ENCODE results near the gene WRAP53. TPM values are rescaled to one million over a fixed set of nuclear protein-coding genes. Genes with fewer than 3 reads are reported as not detected.
A peak's percentile ranks its signal among the peaks of the same experiment; 100 is the strongest.
"Not testable (repeated sequence)": the region's sequence is repeated elsewhere in the genome, so short reads cannot be mapped to it uniquely, and the experiment has no call there.

The WRAP53 gene
- total RNA-seq: 10 to 100 TPM; 22.8 to 27.4 TPM

DNA sequence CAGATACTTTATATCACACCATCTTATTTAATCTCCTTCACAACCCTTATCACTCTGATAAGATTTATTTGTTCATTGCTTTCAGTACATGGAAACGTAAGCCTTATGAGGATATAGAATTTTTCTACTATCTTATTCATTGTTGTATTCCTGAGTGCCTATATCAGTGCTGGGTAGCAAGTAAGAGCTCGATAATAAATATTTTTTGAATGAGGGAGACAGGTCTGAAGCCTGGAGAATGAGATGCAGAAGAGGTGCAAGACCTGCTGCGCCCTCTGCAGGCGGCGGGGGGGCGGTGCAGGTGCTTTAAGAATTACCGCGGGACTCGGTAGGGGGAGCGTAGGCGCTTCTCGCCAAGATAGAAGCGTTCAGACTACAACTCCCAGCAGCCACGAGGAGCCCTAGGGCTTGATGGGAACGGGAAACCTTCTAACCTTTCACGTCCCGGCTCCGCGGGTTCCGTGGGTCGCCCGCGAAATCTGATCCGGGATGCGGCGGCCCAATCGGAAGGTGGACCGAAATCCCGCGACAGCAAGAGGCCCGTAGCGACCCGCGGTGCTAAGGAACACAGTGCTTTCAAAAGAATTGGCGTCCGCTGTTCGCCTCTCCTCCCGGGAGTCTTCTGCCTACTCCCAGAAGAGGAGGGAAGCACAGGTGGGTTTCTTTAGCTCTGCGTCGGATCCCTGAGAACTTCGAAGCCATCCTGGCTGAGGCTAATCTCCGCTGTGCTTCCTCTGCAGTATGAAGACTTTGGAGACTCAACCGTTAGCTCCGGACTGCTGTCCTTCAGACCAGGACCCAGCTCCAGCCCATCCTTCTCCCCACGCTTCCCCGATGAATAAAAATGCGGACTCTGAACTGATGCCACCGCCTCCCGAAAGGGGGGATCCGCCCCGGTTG is at the start of gene WRAP53:
TSS of gene WRAP53 (plus strand) at position 570 of the 900 bp plus-strand sequence. CDS start at position 742, 172 bp downstream.
- no peaks in the 10 kb centered on the region for H3K9me3 Mint-ChIP-seq
- H3K36me3 Mint-ChIP-seq: peaks cover 52% of the 10 kb centered on the region
- H3K27me3 Mint-ChIP-seq: peaks cover 5% of the 10 kb centered on the region
- peak within 1 kb of the TSS; percentile 99 for H3K27ac Mint-ChIP-seq
- H3K4me3 Mint-ChIP-seq: peak within 1 kb of the TSS; percentile 99
- DNase-seq: peak; percentile 94
- peaks cover 31% of the 10 kb centered on the region for H3K4me1 Mint-ChIP-seq

DNA sequence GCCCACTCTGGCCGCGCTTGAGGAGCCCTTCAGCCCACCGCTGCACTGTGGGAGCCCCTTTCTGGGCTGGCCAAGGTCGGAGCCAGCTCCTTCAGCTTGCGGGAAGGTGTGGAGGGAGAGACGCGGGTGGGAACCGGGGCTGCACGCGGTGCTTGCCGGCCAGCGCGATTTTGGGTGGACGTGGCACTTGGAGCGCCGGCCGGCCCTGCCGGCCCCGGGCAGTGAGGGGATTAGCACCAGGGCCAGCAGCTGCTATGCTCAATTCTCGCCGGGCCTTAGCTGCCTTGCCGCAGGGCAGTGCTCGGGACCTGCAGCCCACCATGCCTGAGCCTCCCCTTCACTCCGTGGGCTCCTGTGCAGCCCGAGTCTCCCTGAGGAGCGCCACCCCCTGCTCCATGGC is 47.5 kb upstream of the WRAP53 start:
- Mint-ChIP-seq H3K27me3 (no peaks in the 10 kb centered on the region), H3K27ac (no peak overlapping the region), H3K36me3 (no peaks in the 10 kb centered on the region), H3K4me1 (peaks cover 4% of the 10 kb centered on the region), H3K9me3 (no peaks in the 10 kb centered on the region), H3K4me3 (no peak overlapping the region)
- no peak for DNase-seq

DNA sequence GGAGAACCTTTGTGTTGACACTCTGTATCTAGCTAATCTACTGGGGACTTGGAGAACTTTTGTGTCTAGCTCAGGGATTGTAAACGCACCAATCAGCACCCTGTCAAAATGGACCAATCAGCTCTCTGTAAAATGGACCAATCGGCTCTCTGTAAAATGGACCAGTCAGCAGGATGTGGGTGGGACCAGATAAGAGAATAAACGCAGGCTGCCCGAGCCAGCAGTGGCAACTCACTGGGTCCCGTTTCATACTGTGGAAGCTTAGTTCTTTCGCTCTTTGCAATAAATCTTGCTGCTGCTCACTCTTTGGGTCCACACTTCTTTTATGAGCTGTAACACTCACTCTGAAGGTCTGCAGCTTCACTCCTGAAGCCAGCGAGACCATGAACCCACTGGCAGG is 46.6 kb upstream of the WRAP53 start:
- not testable (repeated sequence) for H3K27me3 Mint-ChIP-seq, DNase-seq, H3K4me3 Mint-ChIP-seq, H3K4me1 Mint-ChIP-seq, H3K9me3 Mint-ChIP-seq, H3K27ac Mint-ChIP-seq, H3K36me3 Mint-ChIP-seq

DNA sequence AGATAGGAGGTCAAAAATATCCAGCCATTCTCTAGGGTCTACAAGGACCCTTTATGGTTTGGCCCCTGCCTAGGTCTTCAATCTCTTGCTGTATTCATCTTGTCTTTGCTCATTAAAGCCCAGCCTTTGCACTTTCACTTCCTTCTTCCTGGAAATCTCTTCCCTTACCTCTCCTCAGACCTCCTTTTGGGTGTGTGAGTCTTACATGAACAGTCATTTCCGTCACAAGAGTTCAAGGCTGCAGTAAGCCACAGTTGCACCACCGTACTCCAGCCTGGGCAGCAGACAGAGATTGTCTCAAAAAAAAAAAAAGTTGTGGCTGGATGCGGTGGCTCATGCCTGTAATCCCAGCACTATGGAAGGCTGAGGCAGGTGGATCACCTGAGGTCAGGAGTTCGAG is 43.5 kb upstream of the WRAP53 start:
- Mint-ChIP-seq H3K4me1 (peaks cover 4% of the 10 kb centered on the region), H3K4me3 (no peak overlapping the region), H3K36me3 (no peaks in the 10 kb centered on the region), H3K27ac (no peak overlapping the region), H3K27me3 (peaks cover 9% of the 10 kb centered on the region), H3K9me3 (no peaks in the 10 kb centered on the region)
- no peak for DNase-seq

DNA sequence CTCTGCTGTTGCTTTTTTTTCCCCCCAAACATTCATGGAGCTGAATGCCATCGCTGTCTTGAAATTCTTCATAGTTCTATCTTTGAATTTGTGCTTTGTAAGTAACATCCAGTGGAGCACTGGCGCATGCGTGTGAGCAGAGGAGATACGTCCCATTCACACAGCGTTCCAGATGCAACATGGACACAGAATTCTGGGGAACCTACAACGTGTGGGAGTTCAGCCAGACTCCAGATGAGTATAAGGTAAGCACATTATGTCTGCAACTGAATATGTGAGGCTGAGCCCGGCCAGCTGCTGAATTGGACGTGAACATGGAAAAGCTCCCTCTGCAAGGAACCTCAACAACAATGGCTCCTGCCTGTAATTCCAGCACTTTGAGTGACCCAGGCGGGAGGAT is 41.8 kb upstream of the WRAP53 start:
- Mint-ChIP-seq H3K9me3 (no peaks in the 10 kb centered on the region), H3K27ac (no peak overlapping the region), H3K36me3 (no peaks in the 10 kb centered on the region), H3K27me3 (peaks cover 23% of the 10 kb centered on the region), H3K4me3 (no peak overlapping the region), H3K4me1 (peaks cover 17% of the 10 kb centered on the region)
- no peak for DNase-seq

DNA sequence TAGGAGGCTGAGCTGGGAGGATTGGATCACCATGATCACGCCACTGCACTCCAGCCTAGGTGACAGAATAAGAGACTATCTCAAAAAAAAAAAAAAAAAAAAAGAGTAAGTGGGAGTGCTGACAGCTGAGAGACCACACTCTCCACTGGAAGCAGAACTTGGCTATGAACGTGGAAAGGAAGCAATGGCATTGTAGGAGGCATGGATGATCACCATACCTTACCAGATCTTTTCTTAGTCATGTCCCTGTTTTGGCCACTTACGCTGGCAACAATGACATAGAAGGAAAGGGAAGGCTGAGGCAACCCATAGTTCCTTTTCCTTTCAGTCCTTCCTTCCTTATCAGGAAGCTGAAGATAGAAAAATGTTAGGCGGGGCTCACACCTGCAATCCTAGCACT is 41.3 kb upstream of the WRAP53 start:
- peaks cover 17% of the 10 kb centered on the region for H3K4me1 Mint-ChIP-seq
- DNase-seq: no peak
- peaks cover 26% of the 10 kb centered on the region for H3K27me3 Mint-ChIP-seq
- H3K4me3 Mint-ChIP-seq: no peak overlapping the region
- H3K27ac Mint-ChIP-seq: no peak overlapping the region
- no peaks in the 10 kb centered on the region for H3K9me3 Mint-ChIP-seq
- no peaks in the 10 kb centered on the region for H3K36me3 Mint-ChIP-seq

DNA sequence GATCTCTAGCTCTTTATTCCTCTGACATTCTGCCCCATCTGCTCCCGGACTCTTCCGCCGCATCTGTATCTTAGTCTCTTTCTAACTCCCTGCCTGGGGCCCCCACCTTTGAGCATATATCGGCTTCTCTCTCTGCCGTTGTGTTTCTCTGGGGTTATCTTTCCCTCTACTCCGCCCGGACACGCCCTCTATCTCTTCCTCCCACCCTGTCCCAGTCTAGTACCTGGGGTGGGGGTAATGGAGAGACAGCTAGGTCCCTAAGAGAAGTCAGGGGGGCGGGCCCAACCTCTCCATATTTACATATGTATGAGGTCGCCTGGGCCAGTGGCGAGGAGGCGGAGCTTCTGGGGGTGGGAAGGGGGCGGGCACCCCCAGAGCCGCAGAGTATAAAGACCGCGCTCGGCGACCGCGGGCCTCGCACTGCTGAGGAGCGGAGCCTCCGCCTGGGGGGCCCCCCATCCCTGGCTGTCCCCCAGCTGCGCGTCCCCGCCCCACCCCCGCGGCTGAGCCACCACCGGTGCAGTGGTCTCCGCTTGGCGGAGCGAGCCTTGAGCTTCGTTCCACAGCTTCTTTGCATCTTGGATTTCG is 37.7 kb upstream of the WRAP53 start, which contains the start of gene ATP1B2:
TSS of gene ATP1B2 (plus strand) at position 418 of the 588 bp plus-strand sequence. CDS start 593 bp downstream, outside the sequence.
- peak; percentile 71 for DNase-seq
- H3K27ac Mint-ChIP-seq: peak within 1 kb of the TSS; percentile 2
- H3K4me1 Mint-ChIP-seq: peaks cover 13% of the 10 kb centered on the region
- H3K27me3 Mint-ChIP-seq: peaks cover 31% of the 10 kb centered on the region
- H3K4me3 Mint-ChIP-seq: peak within 1 kb of the TSS; percentile 80
- no peaks in the 10 kb centered on the region for H3K9me3 Mint-ChIP-seq
- H3K36me3 Mint-ChIP-seq: no peaks in the 10 kb centered on the region

DNA sequence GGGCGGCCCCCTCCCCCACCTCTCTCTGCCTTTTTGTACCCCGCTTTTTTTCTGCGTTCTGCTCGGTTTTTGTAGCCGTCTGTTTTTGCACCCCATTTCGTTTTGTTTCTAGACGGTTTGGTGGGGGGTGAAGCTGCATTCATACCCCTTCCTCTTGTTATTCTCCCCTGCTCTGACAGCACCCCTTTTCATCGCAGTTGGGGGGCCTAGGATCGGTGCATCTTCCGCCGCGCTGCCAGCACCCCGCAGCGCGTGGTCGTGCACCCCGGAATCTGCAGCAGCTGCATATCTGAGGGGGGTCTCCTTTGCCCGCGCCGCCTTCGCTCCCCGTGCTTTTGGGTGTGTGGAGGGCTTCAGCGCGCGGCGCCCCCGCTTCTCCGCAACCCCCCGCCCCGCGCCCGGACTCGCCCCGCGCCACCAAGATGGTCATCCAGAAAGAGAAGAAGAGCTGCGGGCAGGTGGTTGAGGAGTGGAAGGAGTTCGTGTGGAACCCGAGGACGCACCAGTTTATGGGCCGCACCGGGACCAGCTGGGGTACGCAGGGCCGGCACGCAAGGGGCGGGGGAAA is 37.1 kb upstream of the WRAP53 start:
- H3K9me3 Mint-ChIP-seq: no peaks in the 10 kb centered on the region
- peaks cover 31% of the 10 kb centered on the region for H3K27me3 Mint-ChIP-seq
- H3K36me3 Mint-ChIP-seq: no peaks in the 10 kb centered on the region
- H3K4me1 Mint-ChIP-seq: peaks cover 13% of the 10 kb centered on the region
- no peak overlapping the region for H3K27ac Mint-ChIP-seq
- DNase-seq: no peak
- H3K4me3 Mint-ChIP-seq: peak overlapping the region; percentile 75

DNA sequence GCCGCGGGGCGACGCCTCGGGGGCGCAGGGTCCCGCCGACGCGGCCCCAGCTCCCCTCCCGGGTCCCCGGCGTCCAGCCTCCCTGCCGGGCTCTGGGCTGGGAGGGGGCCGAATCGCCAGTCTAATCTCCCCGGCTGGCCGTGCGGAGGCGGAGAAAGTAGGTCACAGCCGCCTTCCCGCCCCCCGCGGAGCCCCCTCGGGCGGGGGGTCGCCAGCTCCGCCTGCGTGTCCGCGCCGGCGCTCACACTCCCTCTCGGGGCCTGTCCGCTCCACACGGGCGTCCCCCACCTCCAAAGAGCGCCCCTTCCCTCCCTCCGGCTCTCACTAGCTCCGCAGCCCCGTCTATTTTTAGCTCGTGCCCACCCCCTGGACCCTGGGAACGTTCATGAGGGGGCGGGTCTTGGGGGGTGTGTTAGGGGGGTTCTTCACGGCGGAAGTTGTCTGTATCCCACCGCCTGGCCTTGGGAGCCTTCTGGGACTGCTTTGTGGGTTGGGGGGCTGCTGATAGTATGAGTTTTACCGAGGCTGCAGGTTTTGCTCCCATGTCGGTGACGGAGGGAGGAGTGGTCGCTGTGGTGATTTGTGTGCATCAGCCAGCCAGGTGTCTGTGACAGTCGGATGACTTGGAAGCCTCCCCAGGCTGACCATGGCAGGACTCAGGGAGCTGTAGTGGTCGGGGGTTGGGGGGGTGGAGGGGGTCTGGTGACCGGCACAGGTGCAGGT is 36.5 kb upstream of the WRAP53 start:
- Mint-ChIP-seq H3K9me3 (no peaks in the 10 kb centered on the region), H3K36me3 (no peaks in the 10 kb centered on the region), H3K4me3 (no peak overlapping the region), H3K27me3 (peaks cover 31% of the 10 kb centered on the region), H3K4me1 (peaks cover 13% of the 10 kb centered on the region), H3K27ac (no peak overlapping the region)
- DNase-seq: no peak

DNA sequence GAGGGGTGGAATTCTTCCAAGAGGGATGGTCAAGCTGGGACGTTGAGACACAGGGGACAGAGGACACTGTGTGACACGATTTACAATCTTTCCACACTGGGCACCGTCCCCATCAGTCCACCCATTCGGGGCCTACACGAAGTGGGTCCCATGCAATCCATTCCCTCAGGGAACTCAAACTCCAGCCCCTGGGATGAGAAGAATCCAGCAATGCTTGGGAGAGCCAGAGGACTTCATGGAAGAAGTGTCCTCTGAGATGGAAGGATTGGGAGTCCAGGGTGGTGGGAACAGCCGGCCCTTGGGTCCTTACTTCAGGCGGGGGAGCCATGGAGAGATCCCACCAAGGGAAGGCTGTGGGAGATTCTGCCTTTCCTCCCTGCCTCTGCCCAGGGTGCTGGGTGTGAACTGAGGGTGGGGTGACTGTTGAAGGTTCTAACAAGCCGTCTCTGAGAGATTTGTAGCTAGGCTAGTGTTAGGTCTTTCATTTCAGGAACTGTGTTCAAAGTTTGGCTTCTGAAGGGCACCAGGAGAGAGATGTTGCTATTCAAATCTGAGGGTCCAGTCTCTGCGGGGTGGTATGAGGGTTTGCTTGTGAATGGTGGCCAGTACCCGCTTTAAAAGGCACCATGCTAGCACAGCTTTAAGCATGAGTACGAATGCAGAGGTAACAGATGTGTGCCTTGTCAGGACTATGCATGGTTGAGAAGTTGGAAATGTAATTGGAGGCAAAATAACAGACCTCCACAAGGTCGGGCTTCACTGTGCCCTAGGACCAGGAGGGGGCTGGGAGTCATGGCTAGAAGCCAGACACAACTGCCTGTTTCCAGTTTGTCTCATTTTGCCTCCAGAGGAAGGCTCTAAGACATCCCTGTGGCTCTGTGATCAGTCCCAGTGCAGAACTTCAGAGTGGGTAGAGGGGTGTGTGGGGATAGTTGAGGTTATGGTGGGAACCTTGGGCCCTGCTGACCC is 35.6 kb upstream of the WRAP53 start:
- H3K27ac Mint-ChIP-seq: no peak overlapping the region
- no peaks in the 10 kb centered on the region for H3K36me3 Mint-ChIP-seq
- H3K4me1 Mint-ChIP-seq: peaks cover 13% of the 10 kb centered on the region
- peaks cover 31% of the 10 kb centered on the region for H3K27me3 Mint-ChIP-seq
- H3K4me3 Mint-ChIP-seq: no peak overlapping the region
- DNase-seq: no peak
- no peaks in the 10 kb centered on the region for H3K9me3 Mint-ChIP-seq

DNA sequence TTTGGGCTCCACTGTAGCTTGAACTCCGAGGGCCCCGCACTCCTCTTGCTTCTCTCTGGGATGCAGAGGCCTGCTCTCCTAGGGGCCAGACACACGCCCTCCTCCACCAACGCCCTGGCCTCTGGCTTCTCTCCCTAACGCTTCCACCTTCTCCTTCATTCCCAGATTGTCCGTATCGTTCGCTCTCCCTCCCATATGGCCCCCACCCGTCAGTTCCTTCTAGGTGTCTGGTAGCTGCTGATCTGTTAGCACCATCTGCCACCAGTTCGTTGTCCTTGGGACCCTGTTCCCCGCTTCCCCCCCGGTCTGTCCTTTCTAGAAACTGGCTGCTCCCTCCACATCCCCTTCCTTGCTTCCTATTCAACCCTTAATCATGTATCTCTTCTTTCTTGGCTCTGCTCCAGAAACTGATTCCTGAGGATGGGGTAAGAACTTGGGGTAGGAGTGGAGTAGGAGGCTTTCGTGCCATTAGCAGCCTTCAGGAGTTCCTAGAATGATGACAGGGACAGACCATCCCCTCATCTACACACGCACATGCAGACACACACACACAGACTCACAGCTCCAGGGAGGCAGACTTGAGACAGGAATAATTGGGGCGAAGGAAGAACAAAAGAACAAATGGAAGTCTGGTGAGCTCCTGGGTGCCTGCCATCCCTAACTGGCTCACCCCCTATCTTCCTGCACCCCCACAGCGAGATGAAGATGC is 33.3 kb upstream of the WRAP53 start:
- Mint-ChIP-seq H3K9me3 (no peaks in the 10 kb centered on the region), H3K4me3 (no peak overlapping the region), H3K27me3 (peaks cover 20% of the 10 kb centered on the region), H3K27ac (no peak overlapping the region), H3K4me1 (peaks cover 10% of the 10 kb centered on the region), H3K36me3 (no peaks in the 10 kb centered on the region)
- no peak for DNase-seq

DNA sequence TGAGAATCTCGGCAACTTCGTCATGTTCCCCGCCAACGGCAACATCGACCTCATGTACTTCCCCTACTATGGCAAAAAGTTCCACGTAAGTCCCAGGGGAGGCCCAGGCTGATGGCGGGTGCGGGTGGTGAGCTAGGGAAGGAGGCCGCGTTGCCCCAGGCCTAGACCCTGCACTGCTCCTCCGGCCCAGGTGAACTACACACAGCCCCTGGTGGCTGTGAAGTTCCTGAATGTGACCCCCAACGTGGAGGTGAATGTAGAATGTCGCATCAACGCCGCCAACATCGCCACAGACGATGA is 32.8 kb upstream of the WRAP53 start:
- Mint-ChIP-seq H3K36me3 (no peaks in the 10 kb centered on the region), H3K4me3 (no peak overlapping the region), H3K27ac (no peak overlapping the region), H3K27me3 (peaks cover 15% of the 10 kb centered on the region), H3K9me3 (no peaks in the 10 kb centered on the region), H3K4me1 (peaks cover 5% of the 10 kb centered on the region)
- no peak for DNase-seq

DNA sequence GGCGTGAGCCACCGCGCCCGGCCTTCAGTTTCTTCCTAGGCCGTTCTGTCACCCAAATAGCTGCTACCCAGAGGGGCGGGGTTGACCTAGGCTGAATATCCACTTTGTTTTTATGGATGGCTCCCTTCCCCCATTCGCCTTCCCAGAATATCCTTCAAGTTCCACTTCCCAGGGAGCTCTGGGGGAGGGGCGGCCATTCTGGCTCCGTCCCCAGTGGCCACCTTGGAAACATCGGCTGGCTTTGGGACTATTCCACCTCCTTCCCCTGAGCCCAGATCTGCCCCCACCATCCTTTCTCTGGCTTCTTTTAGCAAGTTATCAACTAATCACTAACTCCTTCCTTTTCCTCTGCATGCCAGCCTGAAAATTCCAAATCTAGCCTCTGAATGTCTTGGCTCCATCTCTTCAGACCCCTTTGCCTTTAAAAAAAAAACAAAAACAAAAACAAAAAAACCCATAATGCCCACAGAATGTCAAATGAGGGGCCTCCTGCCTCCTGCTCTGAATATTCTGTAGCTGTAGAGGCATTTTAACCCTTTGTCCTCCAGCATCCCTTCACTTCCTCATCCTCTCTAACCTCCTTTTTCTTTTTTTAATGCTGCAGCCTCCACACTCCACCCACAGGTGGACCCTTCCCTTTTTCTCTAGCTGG is 31.2 kb upstream of the WRAP53 start:
- H3K27me3 Mint-ChIP-seq: peaks cover 4% of the 10 kb centered on the region
- H3K9me3 Mint-ChIP-seq: no peaks in the 10 kb centered on the region
- H3K27ac Mint-ChIP-seq: no peak overlapping the region
- no peak overlapping the region for H3K4me3 Mint-ChIP-seq
- no peaks in the 10 kb centered on the region for H3K4me1 Mint-ChIP-seq
- no peak for DNase-seq
- H3K36me3 Mint-ChIP-seq: no peaks in the 10 kb centered on the region
